OCI-LY3 (cell line): ENCODE results near the gene UBE2D1.

ENCODE experiments used
- CTCF ChIP-seq: fragments of 200-600, 300-600 bp; sonication (generic); IDR thresholded peaks from 2 replicates; pipeline ENCODE4 v1.5.1; 2014; ENCODE audit warnings: antibody characterized with exemption, low read length, low read depth
- EZH2phosphoT487 ChIP-seq: fragments of 200-600 bp; shearing (Covaris generic); IDR thresholded peaks from 2 replicates; pipeline ENCODE4 v1.6.1; 2018; ENCODE audit warnings: antibody characterized with exemption, mixed run types, low read depth

- no peak for TF ChIP-seq CTCF
- TF ChIP-seq EZH2phosphoT487: no peak
These were observed 24.1 kb downstream of the UBE2D1 start for GRCh38 chr10:58358947-58359346.
